Superior temporal gyrus (tissue), 1 donor: ENCODE measurements around the gene CRABP2.

Experiments
- DNase-seq: peaks from one replicate; pipeline ENCODE4 v3.0.0-alpha.2; 2016; ENCODE audit errors: extremely low spot score

CRABP2 gene

GRCh38 chr1:156705321-156705917 lies at the start of gene CRABP2:
Gene CRABP2 (minus strand): TSS chr1:156705583. CDS start chr1:156705446, 137 bp downstream.
- DNase-seq: no peak

DNA sequence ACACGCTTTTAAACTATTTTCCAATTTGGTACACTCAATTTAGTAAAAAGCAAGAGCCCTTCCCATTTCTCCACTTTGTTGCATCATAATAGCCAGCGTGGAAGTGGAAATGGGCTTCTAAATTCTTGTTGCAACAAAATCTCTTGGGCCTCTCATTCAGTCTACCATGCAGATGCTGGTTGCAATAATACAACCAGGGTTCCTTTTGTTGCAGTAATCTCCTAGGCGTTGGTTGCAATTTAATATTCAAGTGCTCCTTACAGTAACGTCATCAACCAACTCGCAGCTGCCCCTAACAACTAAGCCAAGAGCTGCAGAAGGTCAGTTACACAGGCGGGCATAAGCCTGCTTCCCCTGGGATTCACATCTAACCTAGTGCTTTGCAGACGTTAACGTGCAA lies 48.8 kb upstream of the CRABP2 start:
- no peak for DNase-seq

GRCh38 chr1:156752843-156753482 lies 47.6 kb upstream of the CRABP2 start:
- no peak for DNase-seq

- DNase-seq: peak; percentile 93
Observed at GRCh38 chr1:156751757-156752481, 46.5 kb upstream of the CRABP2 start.

DNA sequence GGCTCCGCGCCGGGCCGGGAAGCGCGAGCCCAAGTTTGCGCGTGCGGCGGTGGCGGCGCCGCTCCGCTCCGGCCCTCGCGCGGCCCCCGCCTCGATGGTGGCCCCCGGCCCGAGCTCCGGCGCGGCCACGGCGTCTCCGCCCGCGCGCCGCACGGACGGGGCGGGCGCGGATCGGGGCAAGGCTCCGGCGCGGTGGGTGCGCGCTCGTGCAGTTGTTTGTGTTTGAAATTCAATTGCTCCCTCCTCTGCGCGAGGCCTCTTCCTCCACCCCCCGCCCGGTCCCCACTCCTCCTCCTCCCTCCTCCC lies 46.0 kb upstream of the CRABP2 start, which contains the start of gene HDGF:
TSS of gene HDGF (minus strand) at position 225 of the 306 bp plus-strand sequence. CDS start 246 bp downstream, outside the sequence.
- DNase-seq: no peak

DNA sequence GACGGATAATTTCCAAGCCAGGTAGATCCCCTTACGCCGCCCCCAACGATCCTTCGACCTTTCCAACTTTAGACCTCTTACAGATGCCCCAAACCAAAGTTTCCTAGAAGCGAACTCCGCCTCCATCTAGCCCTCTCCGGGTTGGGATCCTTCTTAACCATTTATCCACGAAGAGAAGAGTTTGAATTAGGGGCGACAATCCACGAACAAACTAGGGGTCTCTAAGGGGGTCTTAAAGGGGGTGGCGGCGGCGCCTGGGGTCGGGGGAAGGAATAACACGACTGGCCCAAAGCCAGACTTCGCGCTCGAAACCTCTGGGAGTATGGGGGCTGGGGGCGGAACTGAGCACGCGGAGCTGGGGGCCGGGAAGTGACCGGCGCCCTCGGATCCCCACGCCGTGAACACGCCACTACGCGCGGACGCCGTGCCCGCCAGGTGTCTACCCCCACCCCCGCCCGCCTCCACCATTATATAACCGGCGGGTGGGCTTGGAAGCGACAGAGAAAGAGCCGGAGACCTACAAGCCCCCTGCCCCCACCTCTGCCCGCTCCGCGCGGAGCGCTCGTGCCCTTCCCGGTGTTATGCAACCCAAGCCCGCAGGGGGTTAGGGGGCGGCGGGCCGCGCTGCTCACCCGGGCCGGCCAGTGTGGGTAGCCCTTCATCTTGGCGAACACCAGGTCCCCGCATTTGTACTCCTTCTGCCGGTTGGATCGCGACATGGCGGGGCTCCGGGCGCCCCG lies 45.5 kb upstream of the CRABP2 start:
- peak; percentile 22 for DNase-seq

GRCh38 chr1:156750191-156750672 lies 44.8 kb upstream of the CRABP2 start:
- DNase-seq: no peak

GRCh38 chr1:156749419-156750118 lies 44.2 kb upstream of the CRABP2 start:
- no peak for DNase-seq

DNA sequence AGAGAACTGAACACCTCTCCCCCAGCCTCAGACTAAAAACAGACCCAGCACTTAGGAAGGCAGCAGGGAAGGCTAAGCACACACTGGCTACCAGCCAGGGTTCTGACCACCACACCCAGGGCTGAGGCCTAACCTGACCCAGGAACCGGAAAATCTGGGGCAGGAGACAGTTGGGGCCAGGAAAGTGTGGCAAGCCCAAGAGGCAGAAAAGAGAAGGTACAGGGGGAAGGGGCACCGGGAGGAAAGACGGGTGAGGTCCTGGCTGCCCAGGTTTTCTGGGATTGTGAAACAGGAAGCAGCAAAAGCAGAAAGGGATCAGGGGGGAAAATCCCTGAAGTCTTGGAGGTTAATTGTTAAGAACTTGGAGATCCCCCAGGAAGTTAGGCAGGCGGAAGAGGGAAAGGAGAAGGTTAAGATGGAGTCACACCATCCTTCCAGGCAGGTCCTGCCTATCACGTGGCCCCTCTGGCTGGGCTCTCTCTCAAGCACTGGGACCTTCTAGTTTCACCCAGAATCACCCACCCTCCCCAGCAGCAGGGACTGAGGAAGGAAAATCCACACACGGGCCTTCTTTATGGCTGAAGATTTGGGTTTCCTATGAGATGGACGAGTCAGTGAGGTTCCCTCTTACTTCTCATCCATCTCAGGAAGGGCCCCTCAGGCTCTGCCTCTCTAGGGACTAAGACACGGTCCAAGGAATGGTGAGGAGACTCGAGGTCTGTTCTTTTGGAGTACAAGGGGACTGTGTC lies 43.5 kb upstream of the CRABP2 start:
- DNase-seq: peak; percentile 33

DNA sequence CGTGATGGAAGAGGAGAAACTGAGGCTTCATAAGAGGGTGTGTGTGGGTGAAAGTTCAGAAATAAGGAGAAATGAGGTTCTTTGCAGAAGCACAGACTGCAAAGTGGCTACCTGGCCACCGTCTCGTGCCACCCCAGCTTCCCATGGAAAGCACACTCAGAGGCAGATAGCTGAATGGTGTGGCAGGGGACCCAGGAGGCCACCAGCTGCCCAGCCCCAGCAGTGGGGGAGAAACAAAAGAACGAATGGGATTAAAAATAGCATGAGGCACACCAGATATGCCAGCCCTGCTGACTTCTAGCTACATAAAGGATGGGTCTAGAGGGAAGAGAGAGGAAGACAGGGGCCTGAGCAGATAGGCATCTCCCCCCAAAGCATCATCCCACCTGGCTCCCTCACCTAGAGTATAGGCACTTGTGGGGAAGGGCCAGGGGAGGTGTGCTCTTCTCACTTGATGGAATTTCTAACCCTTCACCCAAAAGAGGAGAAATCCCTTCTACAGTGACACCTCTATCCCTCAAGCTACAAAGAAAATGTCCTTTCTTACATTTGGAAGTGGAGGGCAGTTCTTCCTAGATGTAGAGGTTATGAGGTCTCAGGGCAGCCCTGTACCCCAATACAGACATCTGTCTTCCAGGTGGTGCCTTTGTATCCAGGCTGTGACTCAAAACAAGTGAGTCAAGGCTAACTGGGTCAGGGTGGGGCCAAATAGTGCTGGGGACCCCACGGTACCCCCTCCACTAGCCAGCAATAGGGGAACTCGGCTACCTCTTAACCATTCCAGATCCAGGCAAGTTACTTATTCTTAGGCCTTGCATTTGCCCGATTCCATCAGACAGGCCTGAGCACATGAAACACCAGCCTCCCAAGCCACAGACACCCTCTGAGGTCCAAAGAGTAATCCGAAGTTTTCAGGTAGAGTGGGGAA lies 42.6 kb upstream of the CRABP2 start:
- DNase-seq: peak; percentile 13

DNA sequence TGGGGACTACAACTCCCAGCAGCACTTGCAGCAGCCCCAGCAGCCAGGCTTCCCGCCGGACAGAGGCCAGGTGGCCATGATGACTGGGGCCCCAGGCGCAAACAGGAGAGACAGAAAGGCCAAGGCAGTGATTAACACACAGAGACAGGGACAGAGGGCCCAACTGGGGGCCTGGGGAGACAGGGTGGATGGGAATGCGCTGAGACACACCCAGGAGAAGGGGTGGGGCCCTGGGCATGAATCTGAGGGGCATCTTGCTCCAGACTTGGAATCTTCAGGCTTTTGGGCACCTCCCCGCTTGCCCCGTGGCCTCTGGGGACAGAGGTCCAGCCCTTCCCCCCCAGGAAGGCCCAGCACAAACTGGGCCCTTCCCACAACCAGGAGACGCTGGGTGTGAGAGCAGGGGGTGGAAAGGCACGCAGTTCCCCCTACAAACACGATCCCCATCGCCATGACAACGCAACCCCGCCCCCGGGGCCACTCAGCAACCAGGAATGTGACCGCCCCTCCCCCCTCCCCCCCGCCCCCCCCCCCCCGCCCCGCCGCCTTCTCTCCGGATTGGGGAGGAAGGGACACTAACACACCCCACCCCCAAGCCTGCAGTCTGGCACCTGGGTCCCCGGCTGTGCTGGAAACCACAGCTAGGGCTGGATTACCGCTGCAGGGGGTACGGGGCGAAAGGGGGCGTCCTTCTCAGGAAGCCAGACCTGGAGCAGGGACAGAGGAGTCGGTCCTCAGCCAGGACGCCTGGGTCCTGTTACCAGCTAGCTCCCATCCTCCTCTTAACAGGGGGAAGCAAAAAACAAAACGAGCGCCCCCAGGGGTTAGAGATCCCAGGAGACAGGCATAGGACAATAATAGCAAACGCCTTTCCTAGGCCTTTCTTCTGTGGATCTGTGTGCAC lies 41.6 kb upstream of the CRABP2 start:
- peak; percentile 85 for DNase-seq

DNA sequence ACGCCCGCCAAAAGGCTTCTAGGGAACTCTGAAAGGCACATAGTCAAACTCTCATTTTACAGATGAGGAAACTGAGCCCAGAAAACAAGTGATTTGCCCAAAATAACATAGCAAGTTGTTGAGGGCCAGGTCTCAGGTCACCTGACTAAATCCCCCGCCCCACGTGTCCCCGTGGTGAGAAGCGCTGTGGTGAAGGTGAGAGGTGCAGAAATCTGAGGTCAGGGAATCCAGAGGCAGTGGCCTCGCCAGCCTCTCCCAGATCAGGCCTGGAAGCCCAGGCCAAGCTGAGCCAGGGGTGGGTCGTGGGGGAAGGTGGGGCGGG lies 41.0 kb upstream of the CRABP2 start:
- DNase-seq: no peak

GRCh38 chr1:156745881-156746280 lies 40.5 kb upstream of the CRABP2 start:
- DNase-seq: no peak

- DNase-seq: no peak
Observed at GRCh38 chr1:156744786-156745419, 39.5 kb upstream of the CRABP2 start.

DNA sequence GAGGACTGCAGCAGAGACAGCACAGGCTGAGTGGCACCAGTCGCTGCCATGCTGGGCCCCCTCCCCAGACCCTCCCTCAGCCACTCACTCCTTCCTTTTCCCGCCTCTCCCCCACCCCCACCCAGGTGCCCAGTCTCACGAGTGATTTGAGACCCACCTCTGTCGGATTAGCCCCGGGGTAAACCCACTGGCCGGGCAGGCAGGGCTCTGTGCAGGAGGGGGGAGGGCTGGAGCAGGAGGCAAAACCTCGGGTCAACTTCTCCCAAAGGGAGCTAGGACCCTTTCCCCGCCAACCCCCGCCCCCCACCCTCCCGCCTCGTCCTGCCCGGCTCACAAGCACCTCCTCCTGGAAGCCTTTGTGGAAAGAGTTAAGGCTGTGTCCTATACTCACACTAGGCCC lies 39.0 kb upstream of the CRABP2 start:
- DNase-seq: no peak

GRCh38 chr1:156743367-156744302 lies 38.3 kb upstream of the CRABP2 start:
- no peak for DNase-seq

GRCh38 chr1:156742801-156743200 lies 37.4 kb upstream of the CRABP2 start:
- no peak for DNase-seq
